Inferior parietal cortex (tissue), 1 donor: ENCODE results near the gene FBLN5.
A peak's percentile ranks its signal among the peaks of the same experiment; 100 is the strongest.
"Not testable (repeated sequence)": the region's sequence is repeated elsewhere in the genome, so short reads cannot be mapped to it uniquely, and the experiment has no call there.

Source experiments
- DNase-seq: peaks from one replicate; pipeline ENCODE4 v3.0.0-alpha.2; 2016; ENCODE audit errors: extremely low spot score

Gene FBLN5

DNA sequence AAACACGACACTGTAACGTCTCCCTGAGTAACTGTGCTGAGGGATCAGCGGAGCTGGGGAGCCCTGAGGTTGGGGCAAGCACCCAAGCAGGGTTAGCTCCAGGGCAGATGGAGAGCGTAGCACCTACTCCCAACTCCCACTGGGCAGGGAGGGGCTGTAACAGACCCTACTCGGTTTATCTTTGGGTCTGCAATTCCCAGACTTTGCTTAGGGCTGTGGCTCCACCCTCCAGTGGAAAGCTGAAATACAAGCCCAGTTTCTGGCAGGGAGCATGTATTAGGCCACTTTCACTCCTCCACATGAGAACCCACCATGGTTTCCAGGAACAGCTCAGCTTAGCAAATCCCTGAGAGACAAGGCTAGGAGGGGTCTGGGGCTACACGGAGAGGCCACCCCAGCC, 62.8 kb downstream of the FBLN5 start:
- no peak for DNase-seq

DNA sequence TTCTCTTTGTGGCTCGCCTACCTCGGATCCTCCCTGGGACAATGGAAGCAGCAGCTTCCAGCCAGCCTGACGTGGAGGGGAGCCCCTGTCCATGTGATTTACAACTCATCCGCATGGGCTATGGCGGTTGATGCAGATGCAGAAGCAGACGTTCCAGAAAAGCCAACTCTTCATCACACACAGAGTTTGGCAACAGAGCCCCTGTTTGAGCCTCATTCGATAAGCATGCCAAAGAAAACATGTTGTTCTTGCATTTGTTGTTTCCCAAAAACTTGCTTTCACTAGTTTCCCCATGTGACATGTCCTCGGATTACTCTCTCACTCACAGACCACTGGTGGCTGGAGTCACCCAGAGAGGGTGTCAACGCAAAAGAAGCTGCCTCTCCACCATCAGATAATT, 63.7 kb downstream of the FBLN5 start:
- DNase-seq: no peak

DNA sequence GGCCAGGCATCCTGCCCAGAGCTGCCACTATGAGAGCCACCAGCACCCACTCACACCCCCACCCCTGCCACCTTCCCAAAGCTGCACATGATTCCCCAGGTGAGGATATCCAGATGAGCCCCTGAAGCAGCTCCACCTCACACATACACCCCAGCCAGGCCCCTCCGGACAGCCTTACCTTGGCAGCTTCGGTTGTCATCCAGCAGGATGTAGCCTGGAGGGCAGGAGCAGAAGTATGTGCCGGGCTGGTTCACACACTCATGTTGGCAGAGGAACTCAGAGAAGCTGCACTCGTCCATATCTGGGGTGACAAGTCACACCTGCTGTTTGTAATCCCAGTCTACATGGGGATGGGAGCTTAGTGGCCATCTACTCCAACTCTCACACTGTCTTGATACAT, 64.7 kb downstream of the FBLN5 start:
- DNase-seq: no peak

DNA sequence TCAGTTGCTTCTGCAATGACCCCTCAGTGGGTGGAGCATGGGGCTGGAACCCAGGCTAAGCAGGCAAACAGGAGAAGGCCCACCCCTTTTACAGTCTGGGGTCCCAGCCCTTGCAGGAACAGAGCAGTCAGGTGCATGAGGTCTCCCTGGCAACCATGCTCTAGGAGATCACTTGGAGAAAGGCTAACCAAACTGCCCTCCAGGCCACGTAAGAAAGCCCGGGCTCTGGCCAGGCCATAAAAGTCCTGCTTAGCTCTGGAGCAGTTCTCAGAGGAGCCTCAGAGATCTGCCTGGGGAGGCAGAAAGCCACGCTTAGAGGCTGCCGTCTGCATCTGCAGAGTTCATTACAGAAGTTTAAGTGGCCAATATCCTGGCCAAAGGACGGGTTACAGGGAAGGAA, 65.1 kb downstream of the FBLN5 start:
- no peak for DNase-seq

DNA sequence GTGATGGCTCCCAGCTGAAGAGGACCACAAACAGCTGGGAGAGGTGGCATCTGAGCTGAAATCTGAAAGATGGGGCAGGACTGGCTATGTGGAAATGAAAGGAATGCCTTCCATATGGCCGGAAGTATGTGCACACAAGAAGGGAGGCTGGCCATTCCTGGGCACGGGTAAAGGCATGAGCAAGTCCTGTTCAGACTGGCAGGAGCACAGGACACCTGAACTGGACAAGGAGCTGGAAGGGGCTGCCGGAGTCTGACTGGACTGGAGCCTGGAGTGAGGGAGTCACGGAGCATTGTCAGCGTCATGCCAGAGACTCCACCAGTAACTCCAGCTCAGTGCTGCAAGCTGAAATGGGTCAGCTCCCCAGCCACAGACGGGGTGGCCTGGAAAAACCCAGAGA, 68.3 kb downstream of the FBLN5 start:
- no peak for DNase-seq

DNA sequence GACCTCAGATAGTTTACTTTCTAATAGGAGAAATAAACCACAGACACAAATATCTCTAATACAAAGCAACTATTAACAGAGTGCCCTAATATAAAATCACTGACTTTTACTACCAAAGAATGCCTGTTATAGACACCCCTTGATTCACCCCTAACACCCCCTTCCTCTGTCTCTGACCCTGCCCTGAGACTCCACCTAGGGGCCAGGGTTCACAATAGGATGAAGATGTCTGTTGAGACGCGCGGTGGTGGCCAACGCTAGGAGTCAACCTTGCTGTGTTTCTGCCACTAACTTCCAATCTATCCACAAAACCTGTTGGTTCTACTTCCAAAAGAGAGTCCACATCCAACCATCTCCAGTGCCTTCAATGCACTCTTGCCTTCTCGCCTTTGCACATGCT, 69.2 kb downstream of the FBLN5 start:
- DNase-seq: no peak

DNA sequence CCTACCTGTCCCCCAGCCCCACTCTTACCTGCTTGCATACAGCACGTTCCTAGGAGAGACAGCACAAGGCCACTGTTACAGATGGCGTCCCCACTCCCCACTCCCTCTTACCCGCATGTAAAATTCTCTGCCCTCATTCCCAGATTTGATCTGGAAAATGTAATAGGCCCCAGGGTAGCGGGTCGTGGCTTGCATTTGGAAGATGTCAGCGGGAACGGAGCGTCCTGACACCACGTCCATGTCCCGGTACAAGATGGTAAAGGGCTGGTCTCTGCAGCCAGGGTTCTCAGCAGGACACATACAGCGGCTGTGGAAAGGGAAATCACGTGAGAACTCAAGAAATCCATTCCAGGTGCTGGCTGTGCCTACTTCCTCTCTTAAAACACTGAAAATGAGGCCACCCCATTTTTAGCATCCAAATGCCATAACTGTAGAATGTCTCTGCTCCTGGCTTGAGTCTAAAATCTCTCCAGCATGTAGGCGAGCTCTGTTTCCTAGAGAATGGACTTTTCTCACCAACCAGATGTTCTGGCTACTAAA, 70.0 kb downstream of the FBLN5 start:
- DNase-seq: peak; percentile 34

DNA sequence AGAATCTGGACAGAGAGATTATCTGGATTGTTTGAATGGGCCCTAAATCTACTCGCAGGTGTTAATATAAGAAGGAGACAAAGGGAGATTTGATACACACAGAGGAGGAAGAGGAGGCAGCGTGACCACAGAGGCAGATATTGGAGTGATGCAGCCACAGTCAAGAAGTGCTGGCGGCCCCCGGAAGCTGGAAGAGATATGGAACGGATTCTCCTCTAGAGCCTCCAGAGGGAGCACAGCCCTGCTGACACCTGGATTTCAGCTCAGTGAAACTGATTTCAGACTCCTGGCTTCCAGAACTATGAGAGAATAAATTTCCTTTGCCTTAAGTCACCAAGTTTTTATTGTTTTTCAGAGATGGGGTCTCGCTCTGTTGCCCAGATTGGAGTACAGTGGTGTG, 71.0 kb downstream of the FBLN5 start:
- no peak for DNase-seq

DNA sequence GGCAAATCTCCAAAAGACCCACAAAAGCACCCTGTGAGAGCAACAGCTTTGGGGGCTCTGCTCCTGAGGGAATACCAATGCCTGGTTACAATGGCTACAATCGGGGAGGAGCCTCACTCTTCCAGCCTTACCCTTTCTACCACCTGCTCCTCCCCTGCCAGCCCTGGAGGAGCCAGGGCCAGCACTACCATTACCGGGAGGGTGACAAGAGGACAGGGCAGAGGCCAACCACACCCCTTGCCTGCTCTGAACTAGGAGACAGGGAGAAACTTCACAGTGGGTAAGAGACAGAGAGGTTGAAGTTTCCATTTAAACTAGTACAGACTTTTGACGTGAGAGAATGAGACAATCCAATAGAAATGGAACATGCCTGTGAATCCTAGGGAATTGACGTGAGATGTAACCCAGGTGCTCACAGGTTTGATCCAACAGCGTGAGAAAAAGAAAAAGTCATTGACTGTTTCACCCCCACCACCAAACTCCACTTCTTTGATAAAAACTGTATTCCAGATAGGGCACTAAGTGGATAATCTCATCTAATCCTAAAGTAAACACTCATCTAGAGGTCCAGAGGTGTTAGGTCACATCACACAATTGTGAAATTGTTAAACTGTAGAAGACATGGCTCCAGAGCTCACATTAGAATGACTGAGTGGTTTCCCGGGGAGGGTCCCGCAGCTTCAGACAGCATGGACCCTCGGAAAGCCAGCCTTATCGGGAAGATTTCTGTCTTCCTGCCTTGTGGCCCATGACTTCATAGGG, 71.8 kb downstream of the FBLN5 start:
- no peak for DNase-seq

DNA sequence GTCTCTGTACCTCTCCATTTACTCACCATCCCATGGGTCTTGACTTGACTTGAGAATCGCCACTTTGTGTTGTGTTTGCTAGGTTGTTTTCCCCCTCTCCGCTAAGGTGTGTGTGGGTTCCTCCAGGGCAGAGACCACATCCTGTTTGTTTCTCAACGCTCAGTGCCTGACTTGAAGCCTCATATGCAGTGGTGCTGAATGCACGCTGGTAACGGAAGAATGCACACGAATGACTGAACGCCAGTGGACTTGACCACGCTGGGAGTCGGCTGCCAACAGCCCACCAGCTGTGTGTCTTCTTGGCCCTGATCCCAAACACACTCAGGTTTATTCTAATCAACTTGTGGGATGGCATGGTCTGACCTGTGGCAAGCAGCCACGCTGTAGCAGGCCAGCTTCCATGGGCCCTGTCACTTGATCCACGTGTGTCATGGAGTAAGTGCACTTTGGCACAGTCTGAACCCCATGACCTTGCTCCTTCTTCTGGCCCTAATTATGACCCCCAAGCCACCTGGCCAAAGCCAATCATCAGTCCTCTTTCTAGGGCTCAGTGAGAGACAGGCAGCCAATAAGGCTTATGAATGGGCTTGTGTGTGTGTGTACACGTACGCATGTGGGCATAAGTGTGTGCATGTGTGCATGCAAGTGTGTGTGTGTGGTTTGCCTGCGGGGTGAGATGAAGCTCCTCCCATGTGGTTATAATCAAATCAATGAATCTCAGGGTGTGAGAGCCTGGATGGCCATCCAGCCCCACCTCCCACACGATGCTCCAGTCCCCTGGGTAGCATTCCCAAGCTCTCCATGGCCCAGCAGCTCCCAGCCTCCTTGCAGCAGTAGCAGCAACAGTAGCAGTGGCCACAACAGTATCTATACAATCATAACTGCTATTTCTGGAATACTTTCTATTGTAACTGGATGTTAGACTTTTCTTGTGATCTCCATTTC, 73.8 kb downstream of the FBLN5 start:
- no peak for DNase-seq

DNA sequence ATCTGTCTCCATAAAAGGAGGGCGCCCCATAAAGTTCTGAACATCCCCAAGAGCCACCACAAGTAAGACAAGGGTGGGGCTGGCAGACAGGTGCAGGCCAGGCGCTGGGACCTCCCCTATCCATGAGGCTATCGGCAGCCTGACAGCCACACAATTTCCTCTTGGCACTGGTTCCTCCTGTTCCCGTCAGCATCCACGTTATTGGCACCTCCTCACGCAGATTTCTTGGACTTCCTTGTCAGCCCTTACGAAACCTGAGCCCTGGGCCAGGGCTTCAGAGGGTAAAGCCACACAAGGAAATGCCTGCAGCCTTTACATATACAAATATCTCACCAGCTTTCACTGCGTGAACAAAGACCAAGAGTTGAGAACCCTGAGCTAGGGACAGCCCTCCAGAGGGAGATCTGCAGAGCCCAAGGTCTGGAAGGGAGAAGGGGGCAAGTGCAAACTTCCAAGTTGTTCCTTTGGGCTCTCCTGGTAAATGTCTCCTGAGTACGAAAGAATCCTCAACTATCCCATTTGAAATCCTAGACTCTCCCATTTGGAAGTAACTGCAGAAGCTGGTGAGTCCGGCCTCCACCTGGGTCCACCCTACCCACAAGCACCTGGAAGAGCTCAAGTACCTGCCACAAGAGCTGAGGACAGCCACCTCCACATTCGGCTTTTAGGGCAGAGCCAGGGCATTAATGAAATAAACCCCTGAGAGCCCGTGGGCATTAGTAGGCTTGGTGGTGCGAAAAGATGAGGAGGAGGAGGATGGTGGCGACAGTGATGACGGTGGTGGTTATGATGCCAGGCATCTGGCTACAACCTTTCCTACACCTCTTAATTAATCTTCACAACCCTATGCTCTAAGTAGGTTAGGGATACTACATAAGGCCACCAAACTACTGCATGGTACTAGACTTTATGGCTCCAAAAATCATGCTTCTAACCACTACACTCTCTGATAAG, 74.7 kb downstream of the FBLN5 start:
- no peak for DNase-seq

DNA sequence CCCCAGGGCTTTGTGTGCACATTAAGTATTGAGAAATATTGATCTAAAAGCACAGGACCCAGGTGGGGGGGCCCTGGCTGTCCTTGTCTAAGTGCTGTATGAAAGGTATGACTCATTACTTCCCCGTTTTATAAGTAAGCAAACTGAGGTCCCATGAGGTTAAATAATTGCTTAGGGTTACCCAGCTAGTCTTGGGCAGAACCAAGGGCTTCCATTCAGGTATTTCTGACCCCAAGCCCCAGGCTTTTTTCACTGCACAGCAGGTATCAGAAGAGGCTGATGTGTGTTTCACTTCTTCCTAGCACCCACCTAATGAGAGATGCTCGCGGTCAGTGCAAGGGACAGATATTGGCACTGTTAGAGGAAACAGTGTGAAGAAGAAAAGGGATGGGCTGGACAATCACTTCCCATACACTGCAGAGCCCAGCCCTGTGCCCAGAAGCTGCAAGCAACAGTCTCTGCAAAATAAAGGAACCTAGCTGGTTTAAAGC, 75.4 kb downstream of the FBLN5 start:
- no peak for DNase-seq

DNA sequence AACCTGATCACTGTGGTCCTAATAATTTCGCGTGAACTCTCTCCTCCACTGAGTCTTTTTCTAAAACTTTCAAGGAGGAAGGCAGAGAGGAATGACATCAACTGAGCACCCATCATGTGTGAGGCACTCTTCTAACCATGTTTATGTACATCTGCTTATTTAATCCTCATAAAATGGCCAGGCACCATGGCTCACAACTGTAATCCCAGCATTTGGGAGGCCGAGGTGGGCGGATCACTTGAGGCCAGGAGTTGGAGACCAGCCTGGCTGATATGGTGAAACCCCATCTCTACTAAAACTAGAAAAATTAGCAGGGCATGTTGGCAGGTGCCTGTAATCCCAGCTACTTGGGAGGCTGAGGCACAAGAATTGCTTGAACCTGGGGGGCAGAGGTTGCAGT, 76.1 kb downstream of the FBLN5 start:
- DNase-seq: not testable (repeated sequence)

DNA sequence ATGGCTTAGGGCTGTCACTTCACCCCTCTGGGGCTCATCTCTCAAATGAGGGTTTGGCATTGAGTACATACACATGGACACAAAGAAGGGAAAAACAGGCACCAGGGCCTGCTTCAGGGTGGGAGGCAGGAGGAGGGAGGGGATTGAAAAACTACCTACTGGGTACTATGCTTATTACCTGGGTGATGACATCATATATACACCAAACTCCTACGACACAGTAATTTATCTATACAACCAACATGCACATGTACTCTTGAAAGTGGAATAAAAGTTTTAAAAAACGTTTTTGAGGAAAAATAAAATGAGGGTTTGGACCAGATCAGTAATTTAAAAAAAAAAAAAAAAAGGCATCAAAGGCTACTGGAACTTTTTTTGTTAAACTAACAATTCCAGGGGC, 76.6 kb downstream of the FBLN5 start:
- no peak for DNase-seq

DNA sequence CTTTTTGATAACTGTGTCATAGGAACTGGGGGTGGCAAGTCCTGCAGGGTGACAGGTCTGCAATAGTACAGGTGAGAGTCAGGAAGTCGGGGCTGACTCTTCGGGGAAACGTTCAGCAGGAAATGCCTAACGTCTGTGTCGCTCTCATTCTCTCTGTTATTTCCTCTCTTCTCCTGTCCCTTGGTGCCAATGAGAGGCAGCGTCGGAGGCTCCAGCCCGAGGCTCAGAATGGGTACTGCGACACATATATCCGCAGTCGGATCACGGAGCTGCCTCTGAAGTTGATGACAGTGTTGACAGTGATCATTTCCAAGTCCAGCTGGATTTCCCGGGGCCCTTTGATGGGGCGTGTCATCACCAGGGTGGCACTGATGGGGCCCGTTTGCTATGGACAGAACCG, 77.5 kb downstream of the FBLN5 start:
- DNase-seq: no peak

DNA sequence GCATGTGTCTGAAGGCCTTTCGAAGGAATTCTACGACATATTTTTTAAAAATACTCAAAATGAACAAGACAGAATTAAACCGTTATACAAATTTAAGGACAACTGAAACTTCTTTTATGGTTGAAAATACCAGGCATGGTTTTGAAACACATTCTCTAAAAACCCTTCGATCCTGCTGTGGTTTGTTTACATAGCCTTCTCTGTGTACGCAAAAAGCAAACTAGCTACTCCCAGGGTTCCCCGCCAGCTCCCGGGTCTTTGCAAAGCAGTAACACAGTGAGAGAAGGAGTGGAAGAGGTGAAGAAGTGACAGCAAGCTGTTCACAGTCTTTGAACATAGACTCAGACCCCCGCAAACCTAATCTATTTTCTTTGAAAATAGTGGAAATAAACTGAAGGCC, 77.9 kb downstream of the FBLN5 start:
- DNase-seq: no peak

DNA sequence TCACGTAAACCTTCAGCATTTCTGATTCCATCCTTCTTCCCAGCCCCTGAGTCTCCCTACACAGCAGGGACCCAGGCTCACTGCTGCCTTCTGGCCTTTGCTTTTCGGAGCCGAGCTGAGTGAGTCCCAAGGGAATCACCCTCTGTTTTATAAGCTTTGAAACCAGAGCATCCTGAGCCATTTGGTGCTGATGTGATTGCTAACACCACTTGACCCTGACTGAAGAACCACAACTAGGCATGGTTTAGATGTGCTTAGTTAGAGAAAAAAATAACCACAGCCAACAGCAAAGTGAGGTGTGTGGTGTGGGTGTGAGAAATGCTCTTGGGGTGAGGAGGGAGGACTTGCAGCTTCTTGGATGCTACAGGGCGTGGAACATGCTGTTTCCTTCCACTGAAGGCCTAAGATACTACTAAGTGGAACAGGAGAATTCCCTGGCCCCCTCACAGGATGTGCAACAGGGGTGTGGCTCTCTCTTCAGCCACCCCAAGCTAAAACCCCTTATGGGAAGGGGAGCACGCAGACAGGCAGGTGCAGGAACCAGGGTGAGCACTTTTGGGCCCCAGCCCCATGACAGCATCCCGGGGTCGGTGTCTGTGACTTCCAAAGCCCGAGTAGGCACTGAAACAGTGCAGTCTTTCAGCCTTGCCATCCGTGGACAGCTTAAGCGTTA, 80.0 kb downstream of the FBLN5 start, which contains the start of gene TC2N:
Gene TC2N, minus strand, starts transcription at position 221 of the 673 bp plus-strand sequence. CDS start 53,767 bp downstream, outside the sequence.
- no peak for DNase-seq

DNA sequence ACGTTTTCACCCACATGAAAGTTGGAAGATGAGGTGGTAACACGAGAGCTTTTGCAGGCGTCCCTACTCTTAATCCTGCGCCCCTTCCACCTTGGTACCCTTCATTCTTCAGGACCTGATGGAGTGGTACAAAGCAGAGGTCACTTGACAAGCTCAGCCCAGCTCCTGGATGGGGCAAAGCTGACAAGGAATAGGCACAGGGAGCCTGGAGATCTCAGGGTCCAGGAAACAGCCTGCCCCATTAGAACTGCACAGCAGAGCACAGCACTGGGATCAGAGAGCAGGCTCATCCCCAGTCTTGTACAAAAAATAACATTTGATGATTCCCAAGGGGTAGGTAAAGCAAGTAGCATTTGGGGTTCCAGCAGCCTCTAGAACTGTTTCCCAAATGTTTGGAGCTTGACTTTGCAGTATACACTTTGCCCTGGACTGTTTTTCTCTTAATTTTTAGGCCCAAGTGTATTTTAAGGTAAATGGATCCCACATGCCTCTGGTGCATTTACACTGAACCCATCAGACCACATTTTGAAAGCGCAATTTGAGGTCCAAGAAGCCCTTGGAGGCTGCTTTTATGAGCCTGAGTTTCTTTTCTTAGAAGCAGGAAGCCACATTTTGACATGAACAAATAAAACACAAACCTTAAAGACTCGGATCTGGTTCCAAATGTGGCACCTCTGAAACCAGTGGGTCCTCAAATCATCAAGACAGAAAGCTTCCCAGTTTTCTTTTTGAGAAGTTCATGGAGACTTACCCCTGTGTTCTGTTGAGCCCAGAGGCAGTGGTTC, 80.8 kb downstream of the FBLN5 start:
- DNase-seq: no peak

DNA sequence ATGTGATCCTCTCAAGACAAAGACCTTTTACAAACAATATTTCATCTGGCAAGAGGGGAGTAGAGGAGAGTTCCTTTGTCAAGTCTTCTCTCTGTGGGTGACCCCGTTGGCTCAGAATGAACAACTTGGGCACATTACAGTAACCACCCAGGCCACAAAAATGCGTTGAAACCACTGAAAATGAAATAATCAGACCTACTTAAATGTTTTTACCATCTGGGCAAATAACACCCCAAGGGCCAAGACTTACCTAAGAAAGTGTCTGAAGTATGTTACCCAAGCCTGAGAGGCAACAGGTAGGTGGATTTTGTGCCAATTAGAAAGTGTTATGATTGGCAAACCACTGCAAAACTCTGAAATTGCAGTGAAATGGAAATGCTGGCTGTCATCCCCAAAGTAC, 81.4 kb downstream of the FBLN5 start:
- no peak for DNase-seq

DNA sequence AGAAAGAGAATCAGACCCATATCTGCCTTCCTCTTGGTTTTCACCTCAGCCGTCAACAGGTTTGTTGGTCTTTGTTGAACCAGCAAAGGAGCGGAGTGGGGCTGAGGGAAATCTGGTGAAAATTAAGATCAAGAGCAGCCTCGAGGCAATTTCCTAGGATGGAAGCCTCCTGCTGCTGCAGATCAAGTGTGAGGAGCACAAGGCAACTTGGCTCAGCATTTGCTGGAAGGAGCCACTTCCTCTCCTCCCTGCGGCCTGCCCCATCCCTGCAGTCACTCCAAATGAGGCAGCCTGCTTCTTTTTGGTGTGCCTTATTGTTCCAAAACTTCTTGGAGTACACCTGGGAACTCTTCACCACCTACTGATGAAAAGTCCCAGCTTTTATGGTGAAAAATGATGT, 85.1 kb downstream of the FBLN5 start:
- no peak for DNase-seq
